SK-MEL-5 (cell line): Measurements from ENCODE around the gene DPP7. TPM values are rescaled to one million over a fixed set of nuclear protein-coding genes. Genes with fewer than 3 reads are reported as not detected.
A peak's percentile ranks its signal among the peaks of the same experiment; 100 is the strongest.
"Not testable (repeated sequence)": the region's sequence is repeated elsewhere in the genome, so short reads cannot be mapped to it uniquely, and the experiment has no call there.

Experiments
- DNase-seq: peaks from one replicate; pipeline ENCODE4 v3.0.0-alpha.2; 2016; ENCODE audit warnings: low read depth, low spot score
- in situ Hi-C: cut with HindIII; loops from 2 replicates; pipeline ENCODE4 v1.10.0; 2016; ENCODE audit warnings: low sequenced_read_pairs, high pct_unique_total_duplicates, low pct_unique_long_range_greater_than_20kb
- small RNA-seq, 2 experiments: library from RNA; depleted of rRNA; stranded (forward); fragments of <200 nt; gene quantifications; one replicate each; pipeline ENCODE3, GENCODE V24; 2014
- total RNA-seq: library from RNA; depleted of rRNA; stranded (reverse); fragments of >200 nt; shearing (Covaris generic); gene quantifications from 2 replicates; pipeline ENCODE4 v1.2.3, GENCODE V29; 2014; rRNA removed

DPP7 gene
- total RNA-seq, 1 experiment from 2014 or later: 178 TPM

DNA sequence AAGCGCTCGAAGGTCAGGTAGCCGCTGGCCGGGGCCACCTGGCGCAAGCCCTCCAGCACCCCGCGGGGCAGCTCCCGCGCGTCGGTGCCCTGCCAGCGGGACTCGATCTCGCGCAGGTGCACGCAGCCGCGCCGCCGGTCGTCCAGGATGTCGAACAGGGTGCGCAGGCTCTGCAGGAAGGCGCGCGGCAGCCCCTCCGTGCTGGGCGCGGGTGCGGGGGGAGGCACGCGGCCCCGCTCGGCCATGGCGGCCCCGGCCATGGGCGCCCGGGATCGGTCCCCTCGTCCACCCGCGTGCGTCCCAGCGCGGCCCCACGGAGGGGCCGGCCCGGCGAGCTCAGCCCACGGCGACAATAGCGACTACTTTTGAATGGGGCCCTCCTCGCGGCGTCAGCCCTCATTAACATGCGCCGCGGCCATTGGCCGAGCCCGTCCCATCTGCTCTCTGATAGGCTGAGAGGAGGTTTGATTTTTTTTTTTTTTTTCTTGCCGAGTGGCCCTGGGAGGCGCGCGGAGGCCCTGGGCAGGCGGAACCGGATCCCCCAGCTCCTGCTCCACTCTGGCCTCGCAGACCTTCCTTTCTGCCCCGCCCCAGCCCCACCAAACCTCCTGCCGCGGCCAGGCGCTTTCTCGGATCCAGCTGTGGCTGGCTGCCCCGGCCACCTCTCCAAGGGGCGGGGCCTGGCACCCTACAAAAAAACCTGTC, 44.2 kb downstream of the DPP7 start, which contains the start of gene SAPCD2:
Gene SAPCD2, minus strand, starts transcription at position 357 of the 705 bp plus-strand sequence. Its CDS starts 97 bp downstream, at position 260.
- in situ Hi-C loops: no loop called here
- DNase-seq: peak; percentile 86

DNA sequence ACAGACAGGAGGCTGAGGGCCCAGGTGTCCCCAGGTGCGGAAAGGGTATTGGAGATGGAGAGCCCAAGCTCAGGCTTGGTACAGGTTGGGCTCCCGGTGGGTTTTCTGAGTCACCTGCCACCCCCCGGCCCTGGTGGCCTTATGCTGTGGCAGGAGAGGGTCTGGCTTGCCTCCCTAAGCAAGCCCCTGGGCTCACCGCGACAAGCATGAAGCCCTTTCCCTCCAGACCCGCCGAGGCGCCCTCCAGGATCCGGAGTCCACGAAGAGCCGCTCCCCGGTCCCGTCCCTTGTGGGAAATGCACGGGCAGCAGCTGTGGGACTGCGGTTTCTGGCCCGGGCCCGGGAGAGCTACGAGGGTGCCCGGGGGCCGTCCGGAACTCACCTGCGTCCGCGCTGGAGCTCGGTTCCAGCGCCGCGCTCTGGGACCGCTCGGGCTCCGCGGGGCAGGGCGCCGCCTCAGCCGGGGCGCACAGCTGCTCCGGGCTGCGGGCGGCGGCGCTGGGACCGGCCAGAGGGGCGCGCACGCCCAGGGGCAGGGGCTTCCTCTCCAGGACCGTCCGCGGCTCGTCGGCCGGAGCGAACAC, 44.9 kb downstream of the DPP7 start:
- no peak for DNase-seq
- in situ Hi-C loops: no loop called here

DNA sequence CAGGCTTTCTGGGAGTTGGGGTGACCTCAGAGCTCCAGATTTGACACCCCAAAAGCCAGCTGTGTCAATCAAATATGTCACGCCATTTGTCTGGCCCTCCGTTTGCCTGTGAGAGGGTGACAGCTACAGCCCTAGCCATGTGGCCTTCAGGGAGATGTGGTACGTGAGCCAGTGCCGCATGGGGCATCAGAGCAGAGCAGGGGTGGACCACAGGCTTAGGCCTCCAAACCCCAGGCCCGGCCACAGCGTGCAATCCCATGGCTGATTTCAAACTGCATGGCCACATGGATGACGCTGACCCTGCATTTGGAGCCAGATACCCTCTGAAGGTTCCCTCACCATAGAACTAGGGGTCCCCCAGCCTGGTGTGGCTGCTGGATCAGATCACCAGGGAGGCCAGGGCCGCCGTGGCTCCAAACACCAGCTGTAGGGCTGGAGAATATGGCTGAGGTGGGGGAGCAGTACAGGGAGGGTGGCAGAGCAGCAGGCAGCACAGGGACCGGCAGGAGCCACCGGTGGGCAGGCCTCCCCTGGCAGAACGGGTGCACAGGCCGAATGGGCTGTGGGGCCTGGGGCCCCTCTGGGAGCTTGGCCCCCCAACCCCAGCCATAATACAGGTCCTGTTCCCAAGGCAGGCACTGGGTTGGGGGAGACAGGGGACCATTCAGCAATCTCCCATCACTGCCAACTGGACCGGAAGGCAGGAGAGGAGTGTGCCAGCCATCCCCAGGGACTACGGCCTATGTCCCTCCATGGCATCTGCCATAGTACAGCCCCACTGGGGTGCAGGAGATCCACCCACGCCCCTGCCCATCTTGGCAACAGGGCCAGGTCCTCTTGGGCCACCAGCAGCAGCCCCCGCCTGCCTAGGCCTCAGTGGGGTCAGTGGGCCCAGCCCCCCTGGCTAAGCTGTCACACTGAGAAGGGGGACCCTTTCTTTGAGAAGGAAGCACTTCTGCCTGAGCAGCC, 45.7 kb downstream of the DPP7 start:
- in situ Hi-C loops: no loop called here

DNA sequence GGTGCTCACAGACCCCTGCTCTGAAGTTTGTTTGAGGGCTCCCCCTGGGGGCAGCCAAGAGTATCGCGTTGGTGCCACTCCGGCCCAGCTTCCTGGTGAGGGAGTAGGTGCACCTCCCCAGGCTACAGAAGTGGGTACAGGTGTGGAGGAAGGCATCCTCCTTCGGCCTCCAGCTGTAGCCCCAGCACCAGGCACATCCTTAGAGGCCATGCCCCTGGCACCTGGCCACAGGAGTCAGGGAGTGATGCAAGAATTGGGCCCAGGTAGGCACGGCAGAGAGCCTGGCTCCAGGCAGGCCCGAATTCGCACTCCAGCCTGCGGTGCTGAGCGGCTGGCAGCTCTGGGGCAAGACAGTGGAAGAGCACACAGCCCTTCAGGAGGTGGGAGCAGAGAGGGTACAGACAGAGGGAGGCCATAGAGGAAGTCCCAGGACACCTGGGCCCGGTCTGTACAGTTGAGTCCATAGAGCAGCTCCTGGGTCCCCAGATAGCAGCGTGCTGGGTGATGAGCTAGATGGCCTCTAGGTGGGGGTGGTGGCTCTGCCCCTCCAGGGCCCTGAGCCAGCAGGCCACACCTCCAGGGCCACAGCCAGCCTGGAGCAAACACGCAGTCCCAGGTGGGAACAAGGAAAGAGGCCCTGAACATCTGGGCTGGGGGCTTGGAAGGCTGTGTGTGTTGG, 46.5 kb downstream of the DPP7 start:
- in situ Hi-C loops: no loop called here
- peak; percentile 87 for DNase-seq

More for the DNA sequence above, 45.7 kb downstream of the DPP7 start:
- no peak for DNase-seq

DNA sequence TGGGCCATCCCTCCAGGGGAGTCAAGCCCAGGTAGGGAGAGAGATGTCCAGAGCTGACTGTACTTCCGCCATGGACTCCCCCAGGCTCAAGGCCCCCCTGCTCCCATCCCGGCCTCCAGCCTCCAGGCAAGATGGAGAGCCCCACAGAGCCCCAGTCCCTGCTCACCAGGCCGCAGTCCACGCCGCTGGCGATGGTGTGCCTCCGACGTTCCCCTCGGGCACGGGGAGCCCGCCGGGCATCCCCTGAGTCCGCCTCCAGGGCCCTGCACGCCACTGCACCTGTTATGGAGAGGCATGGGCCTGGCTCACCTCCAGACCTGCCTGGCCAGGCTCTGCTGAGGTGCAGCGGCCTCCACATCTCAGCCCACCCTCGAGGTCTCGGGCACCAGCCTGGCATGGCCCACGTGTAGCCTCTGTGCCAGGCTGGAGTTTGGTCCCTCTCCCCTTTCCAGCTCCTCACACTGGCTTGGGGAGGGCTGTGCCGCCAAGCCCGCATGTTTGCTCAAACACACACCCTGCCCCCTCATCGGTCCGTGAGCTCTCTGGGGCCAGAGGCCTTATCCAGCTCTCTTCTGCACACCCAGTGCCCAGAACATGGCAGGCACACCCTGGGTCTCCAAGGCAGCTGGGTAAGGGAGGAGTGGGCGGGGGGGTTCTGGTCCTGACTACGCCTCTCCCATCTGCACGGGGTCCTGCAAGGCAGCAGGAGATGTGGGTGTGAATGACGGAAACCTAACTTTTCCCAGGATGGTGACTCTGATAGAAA, 48.3 kb downstream of the DPP7 start:
- DNase-seq: no peak
- in situ Hi-C loops: no loop called here

DNA sequence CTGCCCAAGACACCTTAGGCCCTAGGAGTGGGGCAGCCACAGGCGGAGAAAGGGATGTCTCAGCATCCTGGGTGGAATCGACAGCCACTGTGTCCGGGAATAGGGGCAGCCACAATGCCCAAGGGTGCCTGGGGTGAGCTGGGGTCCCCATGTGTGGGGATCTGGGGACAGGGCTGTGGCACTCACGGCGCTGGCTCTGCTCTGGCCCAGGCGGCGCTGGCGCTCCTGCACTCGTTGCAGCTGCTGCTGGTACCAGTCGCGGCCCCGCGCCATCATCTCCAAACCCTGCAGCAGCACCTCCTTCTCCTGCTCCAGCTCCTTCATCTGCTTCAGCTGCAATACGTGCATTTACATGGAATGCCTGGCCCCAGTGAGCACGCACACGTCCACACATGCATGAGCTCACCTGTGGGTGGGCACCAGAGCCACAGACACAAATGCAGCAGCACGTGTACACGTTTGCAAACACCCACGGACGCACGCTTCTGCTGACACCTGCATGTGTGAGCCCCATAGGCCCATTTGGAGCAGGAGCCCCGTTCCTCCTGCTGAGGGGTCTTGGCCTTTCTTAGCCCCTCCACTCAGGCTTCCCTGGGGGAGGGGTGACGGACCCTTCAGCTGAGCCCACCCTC, 49.1 kb downstream of the DPP7 start:
- DNase-seq: no peak
- in situ Hi-C loops: no loop called here

DNA sequence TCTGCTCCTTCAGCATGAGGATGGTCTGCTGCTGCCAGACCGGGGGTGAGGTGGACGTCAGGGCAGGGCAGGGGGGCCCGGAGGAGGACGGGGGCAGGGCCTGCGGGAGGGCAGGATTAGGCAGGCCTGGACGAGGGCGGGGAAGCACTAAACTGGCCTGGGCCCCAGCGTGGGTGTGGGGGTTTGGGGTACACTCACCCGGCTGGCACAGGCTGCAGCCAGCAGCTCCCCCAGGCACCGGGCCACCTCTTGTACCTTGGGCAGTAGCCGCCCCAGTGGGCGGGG, 49.7 kb downstream of the DPP7 start:
- in situ Hi-C loops: no loop called here
- DNase-seq: no peak

DNA sequence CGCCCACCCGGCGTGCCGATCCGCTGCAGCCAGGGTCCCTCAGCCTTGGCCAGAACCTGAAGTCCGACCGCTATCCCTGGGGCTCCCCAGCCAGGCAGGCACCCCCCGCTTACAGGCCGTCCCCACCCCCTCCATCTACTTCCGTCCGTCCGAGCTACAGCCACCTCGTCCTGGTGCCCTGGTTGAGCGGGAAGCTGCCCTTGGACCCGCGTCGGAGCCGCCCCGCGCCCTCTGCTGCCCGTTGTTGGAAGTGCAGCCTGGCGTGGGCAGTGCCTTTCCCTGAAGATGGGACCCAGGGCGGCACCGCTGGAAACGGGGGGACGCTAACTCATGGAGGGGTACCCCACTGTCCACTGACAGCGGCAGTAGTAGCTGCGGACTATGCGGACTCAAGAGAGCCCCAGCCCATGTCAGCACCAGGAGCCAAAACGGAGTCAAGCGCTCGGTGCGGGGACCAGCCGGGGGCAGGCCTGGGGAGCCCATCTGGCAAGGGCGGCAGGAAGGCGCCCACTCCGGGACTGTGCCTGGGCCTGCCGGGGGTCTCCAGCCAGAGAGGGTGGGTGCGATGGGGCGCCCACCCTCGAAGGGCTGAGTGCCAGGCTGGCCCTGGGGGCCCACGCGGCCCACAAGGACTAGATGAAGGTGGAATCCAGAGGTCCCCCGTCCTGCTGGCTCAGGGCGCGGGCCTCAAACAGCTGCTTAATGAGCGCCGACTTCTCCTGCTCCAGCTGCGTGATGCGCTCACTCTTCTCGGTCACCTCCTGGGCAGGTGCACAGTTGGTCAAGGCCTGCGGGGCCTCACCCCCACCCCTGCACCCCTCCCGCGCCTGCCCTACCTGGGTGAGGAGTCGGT, 50.3 kb downstream of the DPP7 start:
- in situ Hi-C loops: no loop called here
- DNase-seq: peak; percentile 57

DNA sequence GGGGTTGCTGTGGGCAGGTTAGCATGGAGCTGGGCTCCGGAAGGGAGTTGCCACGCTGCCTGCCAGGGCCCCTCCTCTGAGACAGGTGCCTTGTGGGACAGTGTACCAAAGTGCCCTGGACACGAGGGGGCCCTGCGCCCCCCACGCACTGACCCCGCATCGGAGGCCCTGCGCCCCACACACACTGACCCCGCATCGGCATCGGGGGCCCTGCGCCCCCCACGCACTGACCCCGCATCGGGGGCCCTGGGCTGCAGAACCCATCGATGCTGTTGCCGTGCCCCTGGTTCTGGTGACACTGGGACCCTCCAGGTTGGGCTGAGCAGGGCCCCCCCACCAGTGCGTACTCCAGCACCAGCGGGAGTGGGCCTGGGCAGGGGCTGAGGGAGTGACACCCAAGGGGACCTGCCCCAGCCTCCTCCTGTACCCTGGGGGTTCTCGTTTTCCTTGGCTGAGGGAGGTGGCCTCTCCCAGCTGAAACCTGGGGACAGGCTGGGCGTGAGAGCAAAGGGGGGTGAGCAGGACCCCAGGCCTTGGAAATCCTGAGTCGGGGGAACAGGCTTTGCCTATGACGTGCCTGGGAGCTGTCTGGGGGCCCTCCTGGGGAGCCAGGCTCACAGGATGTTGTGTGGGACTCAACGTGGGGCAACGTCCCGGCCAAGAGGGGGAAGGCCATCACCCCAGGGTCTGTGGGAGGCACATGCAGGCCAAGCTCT, 51.1 kb downstream of the DPP7 start:
- in situ Hi-C loops: no loop called here

DNA sequence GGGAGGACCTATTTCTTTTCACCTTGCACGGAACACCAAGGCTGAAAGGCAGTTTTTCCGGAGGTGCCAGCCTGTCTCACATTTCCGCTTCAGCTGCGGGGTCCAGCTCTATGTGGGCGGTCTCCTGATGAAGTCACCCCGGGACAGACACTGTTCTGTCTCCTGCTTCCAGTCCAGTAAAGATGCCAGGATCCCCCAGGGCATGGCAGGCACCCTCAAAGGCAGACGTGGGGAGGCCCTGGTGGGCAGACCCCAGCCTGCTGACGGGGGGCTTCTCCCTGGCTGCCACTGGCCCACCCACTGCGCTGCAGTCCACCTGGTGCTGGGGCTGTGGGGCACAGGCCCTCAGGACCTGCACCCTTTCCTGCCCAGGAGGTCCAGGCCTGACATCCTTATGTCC, 51.7 kb downstream of the DPP7 start:
- in situ Hi-C loops, DNase-seq: not testable (repeated sequence)

More for the DNA sequence above, 51.1 kb downstream of the DPP7 start:
- no peak for DNase-seq

DNA sequence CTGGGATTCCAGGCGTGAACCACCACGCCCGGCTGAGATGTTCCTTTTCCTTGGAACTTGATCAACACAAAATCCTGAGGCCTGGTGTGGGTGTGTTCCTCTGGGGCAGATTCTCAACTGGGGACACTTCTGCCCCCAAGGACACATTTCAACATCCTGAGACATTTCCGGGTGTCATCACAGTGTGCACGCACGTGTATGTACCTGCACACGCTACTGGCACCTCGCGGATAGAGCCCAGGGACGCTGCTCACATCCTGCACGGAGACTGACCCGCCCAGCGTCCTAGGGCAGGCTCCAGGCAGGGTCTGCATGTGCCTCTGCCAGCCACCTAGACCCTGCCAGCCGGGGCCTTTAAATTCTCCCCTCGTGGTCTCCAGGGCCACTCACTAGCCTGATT, 52.1 kb downstream of the DPP7 start:
- no peak for DNase-seq
- in situ Hi-C loops: no loop called here

Small RNAs within 50 kb of the gene (small RNA-seq; reads per million reads assigned to genes)
- gene RF00153: 0 to 0.05 reads per million in 2 experiments

Other genes with a start within 250 kb of the DPP7 start
- 356 and 392 TPM in 2 replicates for gene EDF1, start 248.4 kb downstream of the DPP7 start, total RNA-seq
- gene TRAF2, start 228.2 kb downstream of the DPP7 start, total RNA-seq: 13.5 and 16.4 TPM in 2 replicates
- 141 and 174 TPM in 2 replicates for gene FBXW5, start 170.0 kb downstream of the DPP7 start, total RNA-seq
- gene C8G, start 169.5 kb downstream of the DPP7 start, total RNA-seq: 0.45 and 0.53 TPM in 2 replicates
- not detected in 2 replicates for gene LCN12, start 162.5 kb downstream of the DPP7 start, total RNA-seq
- not detected in 2 replicates for gene PTGDS, start 137.2 kb downstream of the DPP7 start, total RNA-seq
- not detected in 2 replicates for gene LCNL1, start 131.7 kb downstream of the DPP7 start, total RNA-seq
- gene PAXX, start 122.3 kb downstream of the DPP7 start, total RNA-seq: 31.7 and 46.0 TPM in 2 replicates
- not detected in 2 replicates for gene CLIC3, start 118.2 kb downstream of the DPP7 start, total RNA-seq
- gene ABCA2, start 86.5 kb downstream of the DPP7 start, total RNA-seq: 8.6 and 9.5 TPM in 2 replicates
- not detected in 2 replicates for gene FUT7, start 82.6 kb downstream of the DPP7 start, total RNA-seq
- 2.2 and 3.5 TPM in 2 replicates for gene NPDC1, start 68.6 kb downstream of the DPP7 start, total RNA-seq
- not detected in 2 replicates for gene ENTPD2, start 60.7 kb downstream of the DPP7 start, total RNA-seq
- 8.1 and 8.7 TPM in 2 replicates for gene SAPCD2, start 44.2 kb downstream of the DPP7 start, total RNA-seq
- gene UAP1L1, start 37.2 kb downstream of the DPP7 start, total RNA-seq: 22.5 and 23.4 TPM in 2 replicates
- gene MAN1B1, start 27.7 kb downstream of the DPP7 start, total RNA-seq: 84.8 and 85.2 TPM in 2 replicates
- gene GRIN1, start 24.4 kb upstream of the DPP7 start, total RNA-seq: 0.05 TPM in 1 of 2 replicates, not detected in the other
- gene LRRC26, start 55.3 kb upstream of the DPP7 start, total RNA-seq: 0.40 TPM in 1 of 2 replicates, not detected in the other
- gene TMEM210, start 57.3 kb upstream of the DPP7 start, total RNA-seq: not detected in 2 replicates
- gene ANAPC2, start 73.8 kb upstream of the DPP7 start, total RNA-seq: 9.0 and 12.0 TPM in 2 replicates
- 59.2 and 60.9 TPM in 2 replicates for gene SSNA1, start 73.9 kb upstream of the DPP7 start, total RNA-seq
- gene TPRN, start 86.0 kb upstream of the DPP7 start, total RNA-seq: 8.6 and 9.3 TPM in 2 replicates
- 38.3 and 44.1 TPM in 2 replicates for gene TMEM203, start 90.9 kb upstream of the DPP7 start, total RNA-seq
- gene NDOR1, start 91.0 kb upstream of the DPP7 start, total RNA-seq: 5.1 and 6.4 TPM in 2 replicates
- not detected in 2 replicates for gene RNF208, start 107.5 kb upstream of the DPP7 start, total RNA-seq
- 0.21 and 0.59 TPM in 2 replicates for gene CYSRT1, start 110.4 kb upstream of the DPP7 start, total RNA-seq
- not detected in 2 replicates for gene RNF224, start 112.8 kb upstream of the DPP7 start, total RNA-seq
- gene SLC34A3, start 116.2 kb upstream of the DPP7 start, total RNA-seq: not detected in 2 replicates
- gene TUBB4B, start 126.6 kb upstream of the DPP7 start, total RNA-seq: 66.1 and 81.2 TPM in 2 replicates
- gene STPG3, start 136.6 kb upstream of the DPP7 start, total RNA-seq: not detected in 2 replicates
- 47.3 and 47.4 TPM in 2 replicates for gene NELFB, start 140.6 kb upstream of the DPP7 start, total RNA-seq
- gene TOR4A, start 163.0 kb upstream of the DPP7 start, total RNA-seq: 0.03 and 0.13 TPM in 2 replicates
- gene NRARP, start 187.5 kb upstream of the DPP7 start, total RNA-seq: 0.50 and 0.67 TPM in 2 replicates